Activated CD8-positive, alpha-beta memory T cell treated with anti-CD3 and anti-CD28 coated beads for 24 hours (primary cell): Measurements from ENCODE around the gene C19orf33.

ENCODE experiments used
- DNase-seq: peaks from one replicate; pipeline ENCODE4 v3.0.0-alpha.2; 2020

The C19orf33 gene

DNA sequence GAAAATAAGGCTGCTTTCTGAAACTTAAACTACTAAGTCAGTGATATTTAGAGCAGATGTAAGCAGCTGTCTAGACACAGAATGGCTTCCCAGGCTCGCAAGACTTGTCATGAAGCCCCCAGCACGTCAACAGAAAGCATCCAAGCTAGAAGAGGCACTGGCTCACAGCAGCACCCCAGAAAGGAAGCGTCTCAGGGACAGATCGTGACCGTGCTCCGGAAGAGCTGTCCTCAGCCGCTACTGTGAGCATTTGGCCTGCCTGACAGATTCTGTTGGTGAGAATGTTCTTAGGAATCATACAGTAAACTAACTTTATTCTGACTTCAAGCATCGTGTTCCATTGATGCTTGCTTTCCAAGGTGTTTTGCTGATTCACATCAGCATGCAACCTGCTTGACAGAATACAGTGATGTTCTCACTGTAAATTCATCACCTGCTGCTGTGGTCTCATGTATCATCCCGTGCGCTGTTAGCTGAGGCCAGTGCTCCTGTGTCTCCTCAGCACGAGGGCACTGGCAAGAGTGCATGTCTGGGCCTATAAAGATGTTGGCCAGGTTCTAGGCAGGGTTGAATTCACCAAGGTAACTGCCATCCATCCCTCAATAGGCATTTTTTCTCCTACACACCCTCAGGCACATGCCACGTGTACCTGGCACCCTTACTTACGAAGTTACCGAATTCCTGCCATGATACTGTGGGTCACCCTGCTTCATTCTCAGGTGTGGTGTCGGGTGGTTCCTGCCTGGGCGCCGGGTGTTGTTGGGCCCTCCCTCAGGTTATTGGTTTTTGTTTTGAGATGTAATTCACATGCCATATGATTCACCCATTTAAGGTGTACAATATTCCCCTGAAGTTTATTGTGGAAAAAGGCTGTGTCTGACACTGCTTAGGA, 23.8 kb upstream of the C19orf33 start:
- no peak for DNase-seq

- no peak for DNase-seq
Observed at GRCh38 chr19:38281811-38282566, 22.1 kb upstream of the C19orf33 start.

DNA sequence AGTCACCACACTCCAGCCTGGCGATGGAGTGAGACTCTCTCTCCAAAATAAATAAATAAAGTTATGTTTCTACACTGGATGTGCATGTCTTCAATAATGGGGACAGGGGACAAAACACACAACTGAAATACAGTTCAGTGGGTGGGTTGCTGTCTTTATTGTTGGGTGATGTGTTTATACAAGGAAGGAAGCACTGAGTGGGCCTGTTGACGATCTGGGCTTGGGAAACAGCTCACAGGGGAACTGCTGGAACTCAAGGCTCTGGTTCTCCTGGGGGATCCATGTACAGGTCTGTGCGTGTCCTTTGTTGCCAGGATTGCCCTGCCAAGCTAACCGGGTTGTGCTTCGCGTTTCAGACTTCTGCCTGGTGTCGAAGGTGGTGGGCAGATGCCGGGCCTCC, 20.8 kb upstream of the C19orf33 start:
- DNase-seq = no peak

- DNase-seq = no peak
Observed at GRCh38 chr19:38284422-38284821, 19.6 kb upstream of the C19orf33 start.

- no peak for DNase-seq
Observed at GRCh38 chr19:38285567-38285966, 18.5 kb upstream of the C19orf33 start.

DNA sequence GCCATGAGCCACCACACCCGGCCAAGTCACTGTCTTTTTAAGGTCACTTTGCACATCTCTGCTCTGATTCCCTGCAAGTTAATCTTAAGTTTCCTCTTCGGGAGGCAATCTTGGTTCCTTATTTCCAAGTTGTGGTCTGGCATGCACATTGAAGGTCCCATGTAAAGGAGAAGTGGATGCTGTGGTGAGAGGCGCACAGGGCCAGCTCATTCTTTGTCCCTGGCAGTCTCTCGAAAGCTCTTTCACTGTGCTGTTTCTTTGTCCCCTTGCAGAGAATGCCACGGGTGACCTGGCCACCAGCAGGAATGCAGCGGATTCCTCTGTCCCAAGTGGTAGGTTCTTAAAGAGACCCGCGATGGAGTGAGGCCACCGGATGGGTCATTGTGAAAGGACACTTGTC, 16.4 kb upstream of the C19orf33 start:
- no peak for DNase-seq

GRCh38 chr19:38288123-38288855, 15.8 kb upstream of the C19orf33 start:
- DNase-seq = no peak

DNA sequence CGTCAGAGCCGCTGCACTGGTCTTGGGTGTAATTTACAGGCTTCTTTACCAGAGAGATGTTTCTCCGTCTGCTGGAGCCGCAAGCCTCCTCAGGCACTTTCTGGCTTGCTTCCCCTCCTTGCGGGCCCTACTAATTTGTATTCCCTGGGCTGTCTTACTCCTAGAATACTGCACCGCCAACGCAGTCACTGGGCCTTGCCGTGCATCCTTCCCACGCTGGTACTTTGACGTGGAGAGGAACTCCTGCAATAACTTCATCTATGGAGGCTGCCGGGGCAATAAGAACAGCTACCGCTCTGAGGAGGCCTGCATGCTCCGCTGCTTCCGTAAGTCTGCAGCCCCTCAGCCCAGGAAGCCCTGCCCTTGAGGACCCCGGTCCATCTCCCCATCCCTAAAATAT, 14.1 kb upstream of the C19orf33 start:
- DNase-seq = no peak

DNA sequence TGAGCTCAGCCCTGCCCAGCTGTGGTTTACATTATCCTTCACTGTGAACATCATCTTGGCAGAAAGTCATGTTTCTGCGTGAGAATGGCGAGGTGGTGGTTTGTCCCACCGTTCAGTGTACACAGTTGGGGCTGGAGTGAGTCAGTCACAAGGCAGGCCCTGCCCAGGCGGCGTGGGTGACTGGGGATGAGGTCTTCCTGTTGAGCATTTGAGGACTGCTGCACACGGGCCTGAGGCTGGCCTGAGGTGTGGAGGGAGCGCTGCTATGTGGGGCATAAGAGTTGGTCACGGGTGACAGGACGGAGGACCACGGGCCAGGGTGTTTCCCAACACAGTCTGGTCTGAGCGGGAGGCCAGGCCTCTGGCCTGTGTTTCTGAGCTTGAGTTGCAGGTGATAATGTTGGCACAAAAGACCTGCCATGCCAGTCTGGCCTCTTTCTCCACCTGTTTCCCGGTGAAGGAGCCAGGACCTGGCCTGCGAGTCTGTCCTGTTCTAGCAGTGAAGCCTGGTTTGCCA, 13.4 kb upstream of the C19orf33 start:
- no peak for DNase-seq

DNA sequence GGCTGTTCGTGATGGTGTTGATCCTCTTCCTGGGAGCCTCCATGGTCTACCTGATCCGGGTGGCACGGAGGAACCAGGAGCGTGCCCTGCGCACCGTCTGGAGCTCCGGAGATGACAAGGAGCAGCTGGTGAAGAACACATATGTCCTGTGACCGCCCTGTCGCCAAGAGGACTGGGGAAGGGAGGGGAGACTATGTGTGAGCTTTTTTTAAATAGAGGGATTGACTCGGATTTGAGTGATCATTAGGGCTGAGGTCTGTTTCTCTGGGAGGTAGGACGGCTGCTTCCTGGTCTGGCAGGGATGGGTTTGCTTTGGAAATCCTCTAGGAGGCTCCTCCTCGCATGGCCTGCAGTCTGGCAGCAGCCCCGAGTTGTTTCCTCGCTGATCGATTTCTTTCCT, 12.2 kb upstream of the C19orf33 start:
- DNase-seq = no peak

GRCh38 chr19:38293281-38293680, 10.8 kb upstream of the C19orf33 start:
- DNase-seq = no peak

DNA sequence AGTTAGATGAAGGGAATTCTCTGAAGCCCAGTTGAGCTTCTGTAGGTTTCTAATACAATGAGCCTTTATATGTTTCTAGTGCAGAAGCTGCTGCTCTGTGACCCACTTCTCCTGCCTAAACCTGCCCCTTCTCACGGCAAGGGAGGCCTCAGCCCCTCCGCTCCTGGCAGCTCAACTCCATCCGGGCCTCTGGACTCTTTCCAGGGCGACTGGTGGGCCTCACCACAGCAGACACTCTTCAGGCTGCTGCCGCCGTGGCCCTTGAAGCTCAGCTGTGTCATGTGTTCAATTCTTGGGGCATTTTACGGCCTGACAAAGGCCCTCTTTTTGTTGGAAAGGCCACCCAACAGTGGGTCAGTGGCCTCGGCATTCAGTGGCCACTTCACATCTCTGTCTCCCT, 10.0 kb upstream of the C19orf33 start:
- no peak for DNase-seq

GRCh38 chr19:38298821-38299680, 5.0 kb upstream of the C19orf33 start:
- DNase-seq = no peak

GRCh38 chr19:38304352-38304865, 358 bp downstream of the C19orf33 start:
- no peak for DNase-seq

- no peak for DNase-seq
Observed at GRCh38 chr19:38304866-38305429, 897 bp downstream of the C19orf33 start.

DNA sequence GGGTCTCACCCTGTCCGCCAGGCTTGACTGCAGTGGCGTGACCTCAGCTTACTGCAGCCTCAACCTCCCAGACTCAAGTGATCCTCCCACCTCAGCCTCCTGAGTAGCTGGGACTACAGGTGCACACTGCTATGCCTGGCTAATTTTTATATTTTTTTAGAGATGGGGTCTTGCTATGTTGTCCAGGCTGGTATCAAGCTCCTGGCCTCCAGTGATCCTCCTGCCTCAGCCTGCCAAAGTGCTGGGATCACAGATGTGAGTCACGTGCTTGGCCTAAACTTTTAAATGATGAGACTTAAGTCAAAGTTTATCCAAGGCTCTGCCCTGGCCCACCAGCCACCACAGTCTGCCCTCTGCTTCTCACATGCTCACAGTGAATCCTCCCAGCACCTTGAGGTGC, 2.2 kb downstream of the C19orf33 start:
- DNase-seq = no peak

GRCh38 chr19:38307076-38307475, 3.0 kb downstream of the C19orf33 start:
- no peak for DNase-seq

GRCh38 chr19:38307597-38307996, 3.5 kb downstream of the C19orf33 start:
- no peak for DNase-seq

GRCh38 chr19:38308006-38308766, 4.1 kb downstream of the C19orf33 start:
- DNase-seq = no peak

DNA sequence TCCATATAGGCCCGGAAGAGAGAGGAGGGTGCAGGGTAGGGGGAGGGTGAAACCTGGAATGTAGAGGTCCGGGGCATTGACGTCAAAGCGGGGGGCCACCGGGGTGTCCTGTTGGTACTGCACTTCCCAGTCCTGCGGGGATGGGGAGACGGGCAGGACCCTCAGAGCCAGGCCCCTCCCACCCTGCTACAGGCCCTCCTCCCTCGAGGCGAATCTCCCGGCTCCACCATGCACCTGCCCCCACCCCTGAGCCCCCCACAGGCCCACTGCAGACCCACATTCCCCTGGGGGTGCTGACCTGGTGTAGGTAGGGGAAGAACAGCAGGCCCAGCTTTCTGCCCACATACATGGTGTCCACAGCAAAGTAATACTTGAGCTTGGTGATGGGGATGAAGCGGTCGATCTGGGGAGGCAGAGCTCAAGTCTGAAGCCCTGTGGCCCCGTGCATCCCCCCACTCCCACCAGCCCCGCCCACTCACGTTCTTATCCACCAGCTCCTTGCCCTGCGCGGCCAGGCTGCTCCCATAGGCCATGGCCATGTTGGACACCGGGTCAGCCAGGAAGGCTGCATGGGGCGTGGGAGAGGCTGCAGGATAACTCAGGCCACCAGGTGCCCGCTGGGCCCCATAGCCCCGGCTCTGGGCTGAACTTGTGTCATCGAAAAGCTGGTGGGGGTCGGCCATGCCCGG, 5.0 kb downstream of the C19orf33 start:
- no peak for DNase-seq
